ENCODE results near the gene DPP6.

DNA sequence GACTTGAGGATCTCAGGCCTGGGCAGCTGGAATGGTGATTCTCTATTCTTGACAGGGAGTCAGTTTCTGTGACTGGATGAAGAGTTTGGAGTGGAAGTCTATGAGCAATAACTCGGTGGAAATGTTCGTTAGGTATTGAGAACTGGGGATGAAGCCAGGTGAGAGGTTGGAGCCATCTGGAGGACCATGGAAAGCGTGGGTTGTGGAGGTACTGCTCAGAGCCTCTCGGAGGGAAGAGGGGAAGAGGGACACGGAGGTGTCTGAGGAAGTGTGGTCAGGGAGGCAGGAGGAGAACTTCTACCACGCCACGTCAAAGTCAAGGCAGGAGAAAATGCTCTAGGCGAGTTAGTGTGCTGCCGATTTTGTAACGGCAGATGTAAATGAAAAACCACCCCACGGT, 430.7 kb downstream of the DPP6 start:
- TF ChIP-seq POLR2AphosphoS5 (IDR thresholded peaks at IDR 0.05; ENCODE audit: borderline replicate concordance, low read depth, low read length): no peak
- TF ChIP-seq EZH2 (IDR thresholded peaks at IDR 0.05): no peak
- TF ChIP-seq FOXP2 (optimal IDR thresholded peaks at IDR 0.05; ENCODE audit: control extremely low read depth, extremely low read length, insufficient read depth): no peak
